Astrocyte (in vitro differentiated cells and primary cell): Measurements from ENCODE around the gene FANK1.

Experiments used
- CTCF ChIP-seq: IDR thresholded peaks from 2 replicates; pipeline ENCODE4 v1.5.1; 2011; ENCODE audit warnings: low read depth, mild to moderate bottlenecking, inconsistent platforms, low read length, moderate library complexity; ENCODE audit not compliant: insufficient read depth
- EZH2 ChIP-seq: IDR thresholded peaks from 2 replicates; pipeline ENCODE4 v1.6.1; 2012; ENCODE audit warnings: mild to moderate bottlenecking, low read length, inconsistent platforms; ENCODE audit not compliant: insufficient read depth

GRCh38 chr10:125850766-125851731 lies 45.3 kb upstream of the FANK1 start:
- no peak for TF ChIP-seq CTCF
- no peak for TF ChIP-seq EZH2
